GM19043 (cell line): Measurements from ENCODE around the gene RBPJL.

Experiments used
- ATAC-seq: cut with Tn5 transposase; IDR thresholded peaks from one replicate; pipeline ENCODE4 v1.9.1; 2021; ENCODE audit warnings: low read depth; ENCODE audit not compliant: unreplicated experiment

Gene RBPJL

GRCh38 chr20:45293041-45294002 is 13.3 kb upstream of the RBPJL start:
- ATAC-seq = no peak

GRCh38 chr20:45294003-45294368 is 12.7 kb upstream of the RBPJL start:
- no peak for ATAC-seq

DNA sequence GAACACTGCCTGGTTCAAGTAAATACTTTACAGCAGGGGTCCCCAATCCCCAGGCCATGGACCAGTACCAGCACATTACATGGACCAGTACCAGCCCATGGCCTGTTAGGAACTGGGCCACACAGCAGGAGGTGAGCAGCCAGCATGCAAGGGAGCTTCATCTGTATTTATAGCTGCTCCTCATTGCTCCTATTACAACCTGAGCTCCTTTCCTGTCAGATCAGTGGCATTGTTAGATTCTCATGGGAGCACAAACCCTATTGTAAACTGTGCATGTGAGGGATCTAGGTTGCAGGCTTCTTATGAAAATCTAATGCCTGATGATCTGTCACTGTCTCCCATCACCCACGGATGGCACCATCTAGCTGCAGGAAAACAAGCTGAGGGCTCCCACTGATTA is 12.0 kb upstream of the RBPJL start:
- ATAC-seq = no peak

- no peak for ATAC-seq
These were observed 8.7 kb upstream of the RBPJL start for GRCh38 chr20:45297786-45298497.

DNA sequence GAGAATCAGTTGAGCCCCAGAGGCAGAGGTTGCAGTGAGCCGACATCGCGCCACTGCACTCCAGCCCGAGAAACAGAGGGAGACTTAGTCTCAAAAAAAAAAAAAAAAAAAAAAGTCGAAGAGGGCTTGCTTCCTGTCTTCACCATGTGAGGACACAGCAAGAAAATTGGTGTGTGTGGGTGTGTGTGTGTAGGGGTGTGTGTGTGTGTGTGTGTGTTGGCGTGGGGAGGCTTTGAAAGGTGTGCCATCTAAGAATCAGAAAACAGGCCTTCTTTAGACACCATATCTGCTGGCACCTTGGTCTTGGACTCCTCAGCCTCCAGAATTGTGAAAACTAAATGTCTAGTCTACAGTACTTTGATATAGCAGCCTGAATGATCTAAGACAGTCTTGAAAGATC is 6.9 kb upstream of the RBPJL start:
- ATAC-seq = no peak

DNA sequence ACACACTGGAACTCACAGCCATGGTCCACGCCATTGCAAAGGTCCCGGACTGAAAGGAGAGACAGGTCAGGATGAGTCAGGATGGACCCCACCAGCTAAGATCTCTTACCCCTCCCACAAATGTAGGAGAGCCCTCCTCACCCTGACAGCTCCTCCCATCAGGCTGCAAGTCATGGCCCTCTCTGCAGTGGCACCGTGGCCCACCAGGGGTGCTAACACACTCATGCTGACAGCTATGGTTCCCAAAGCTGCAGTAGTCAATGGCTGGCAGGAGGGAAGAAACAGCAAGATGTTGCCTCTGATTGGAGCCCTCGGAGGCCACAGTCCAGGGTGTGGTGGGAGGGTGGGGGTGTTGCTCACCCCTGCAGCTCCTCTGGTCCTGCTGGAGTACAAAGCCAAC is 5.7 kb upstream of the RBPJL start:
- ATAC-seq = no peak

DNA sequence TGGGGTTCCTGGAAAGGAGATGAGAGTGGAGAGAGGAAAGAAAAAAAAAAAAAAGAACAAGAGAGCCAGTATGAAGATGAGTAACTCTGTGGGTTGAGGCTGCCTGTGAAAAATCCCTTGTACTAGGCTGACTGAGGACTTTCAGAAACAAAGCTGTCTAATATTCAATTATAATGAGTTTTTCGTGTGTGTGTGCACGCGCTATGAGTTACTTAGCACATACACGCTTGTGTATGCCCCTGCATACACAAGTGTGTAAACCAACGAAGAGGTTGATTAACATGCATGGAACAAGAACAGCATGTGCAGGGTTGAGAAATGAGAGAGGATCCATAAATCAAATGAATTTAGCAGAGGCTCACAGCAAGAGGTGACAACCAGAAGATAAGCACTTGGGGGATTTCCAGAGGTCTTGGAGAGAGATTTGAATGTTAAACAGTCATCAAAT is 4.8 kb upstream of the RBPJL start:
- ATAC-seq = no peak

GRCh38 chr20:45303586-45304463 is 2.8 kb upstream of the RBPJL start:
- no peak for ATAC-seq

- no peak for ATAC-seq
These were observed 2.1 kb upstream of the RBPJL start for GRCh38 chr20:45304464-45304999.

GRCh38 chr20:45305262-45305661 is 1.4 kb upstream of the RBPJL start:
- no peak for ATAC-seq

DNA sequence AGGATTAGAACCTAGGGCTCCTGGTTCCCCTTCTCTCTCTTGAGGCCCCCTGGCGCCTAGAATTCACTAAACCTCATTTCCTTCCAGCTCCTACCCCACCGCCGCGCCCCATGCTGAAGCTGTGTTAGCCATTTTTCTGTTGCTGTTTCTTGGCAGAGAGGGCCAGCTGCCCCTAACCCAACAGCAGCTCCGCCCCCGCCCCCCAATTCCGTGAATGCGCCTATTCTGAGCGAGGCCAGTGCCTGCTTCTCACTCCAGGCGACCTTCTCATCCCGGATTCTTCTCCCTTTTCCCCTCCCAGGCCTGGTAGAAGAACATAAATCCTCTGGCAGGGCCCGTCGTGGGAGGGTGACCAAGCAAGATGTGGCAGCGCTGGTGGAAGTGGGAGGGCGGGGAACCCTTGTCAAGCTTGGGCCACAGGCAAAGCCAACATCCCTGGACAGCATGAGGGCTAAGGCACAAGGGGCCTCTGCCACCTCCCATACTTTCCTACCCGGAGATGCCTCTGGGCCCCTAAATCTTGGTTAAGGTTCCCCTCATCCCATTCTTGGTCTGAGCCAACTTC is 518 bp downstream of the RBPJL start:
- no peak for ATAC-seq

DNA sequence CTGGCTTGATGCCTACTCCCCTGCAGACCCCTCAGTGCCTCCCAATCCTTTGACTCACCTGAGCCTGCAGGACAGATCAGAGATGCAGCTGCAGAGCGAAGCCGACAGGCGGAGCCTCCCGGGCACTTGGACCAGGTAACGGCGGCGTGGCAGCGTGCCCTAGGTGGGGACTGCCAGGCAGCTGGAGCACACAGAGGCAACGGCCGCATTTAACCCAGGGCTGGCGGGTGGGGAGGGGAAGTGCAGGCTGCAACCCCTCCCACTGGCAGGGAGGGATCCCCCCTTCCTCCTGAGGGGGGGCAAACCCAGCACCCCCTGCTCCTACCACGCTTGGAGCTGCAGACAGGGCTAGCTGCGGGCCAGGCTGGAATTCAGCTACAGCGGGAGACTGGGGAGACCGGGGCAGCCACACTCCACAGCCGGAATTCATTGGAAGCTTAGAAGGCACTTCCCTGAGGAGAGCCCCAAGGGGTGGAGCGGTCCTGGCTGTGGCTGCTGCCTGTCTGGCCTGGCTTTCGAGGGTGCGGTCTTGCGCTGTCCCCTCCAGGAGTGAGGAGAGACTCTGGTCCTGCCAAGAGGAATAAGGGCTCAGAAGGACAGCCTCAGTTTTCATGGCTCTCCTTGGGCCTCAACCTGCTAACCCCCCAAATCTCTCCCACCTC is 1.6 kb downstream of the RBPJL start, which contains the start of gene MATN4:
Gene MATN4, minus strand, starts transcription at position 183 of the 662 bp plus-strand sequence. CDS start 2,717 bp downstream, outside the sequence.
- no peak for ATAC-seq

GRCh38 chr20:45309075-45309474 is 2.4 kb downstream of the RBPJL start:
- no peak for ATAC-seq

- ATAC-seq = no peak
These were observed 5.1 kb downstream of the RBPJL start for GRCh38 chr20:45311589-45312211.

- ATAC-seq = no peak
These were observed 5.6 kb downstream of the RBPJL start for GRCh38 chr20:45312241-45312640.

DNA sequence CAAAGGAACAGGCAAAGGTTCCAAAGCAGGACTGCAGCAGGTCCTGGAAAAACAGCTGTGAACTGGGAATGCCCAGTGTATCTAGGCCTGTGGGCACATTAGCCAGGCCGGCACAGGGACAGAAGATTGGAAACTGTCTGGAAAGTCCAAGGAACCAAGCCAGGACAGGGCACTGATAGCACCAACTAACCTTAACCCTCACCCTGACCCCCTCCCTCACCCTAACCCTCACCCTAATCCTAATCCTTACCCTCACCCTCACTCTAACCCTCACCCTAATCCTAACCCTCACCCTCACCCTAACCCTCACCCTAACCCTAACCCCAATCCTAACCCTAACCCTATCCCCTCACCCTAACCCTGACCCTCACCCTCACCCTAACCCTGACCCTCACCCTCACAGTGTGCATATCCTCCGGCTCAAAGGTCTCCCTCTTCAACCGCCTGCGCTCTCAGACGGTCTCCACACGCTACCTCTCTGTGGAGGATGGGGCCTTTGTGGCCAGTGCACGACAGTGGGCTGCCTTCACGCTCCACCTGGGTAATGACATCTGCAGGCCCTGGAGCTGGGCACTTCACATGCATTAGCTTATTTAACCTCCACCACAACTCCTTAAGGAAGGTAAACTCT is 6.5 kb downstream of the RBPJL start:
- no peak for ATAC-seq

DNA sequence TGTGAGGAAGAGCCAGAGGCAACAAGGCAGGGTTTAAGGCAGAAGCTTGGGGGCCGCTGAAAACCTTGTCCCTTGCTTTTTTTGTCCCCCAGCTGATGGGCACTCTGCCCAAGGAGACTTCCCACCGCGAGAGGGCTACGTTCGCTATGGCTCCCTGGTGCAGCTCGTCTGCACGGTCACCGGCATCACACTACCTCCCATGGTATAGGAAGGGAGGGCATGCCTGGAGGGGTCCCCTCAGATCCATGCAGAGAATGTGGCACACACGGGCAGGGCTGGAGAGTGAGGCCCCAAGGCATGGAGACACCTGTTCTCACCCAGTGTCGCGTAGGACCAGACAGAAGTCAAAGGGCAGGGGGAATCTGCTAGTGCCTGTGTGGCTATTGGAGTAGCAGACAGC is 7.3 kb downstream of the RBPJL start:
- ATAC-seq = no peak

DNA sequence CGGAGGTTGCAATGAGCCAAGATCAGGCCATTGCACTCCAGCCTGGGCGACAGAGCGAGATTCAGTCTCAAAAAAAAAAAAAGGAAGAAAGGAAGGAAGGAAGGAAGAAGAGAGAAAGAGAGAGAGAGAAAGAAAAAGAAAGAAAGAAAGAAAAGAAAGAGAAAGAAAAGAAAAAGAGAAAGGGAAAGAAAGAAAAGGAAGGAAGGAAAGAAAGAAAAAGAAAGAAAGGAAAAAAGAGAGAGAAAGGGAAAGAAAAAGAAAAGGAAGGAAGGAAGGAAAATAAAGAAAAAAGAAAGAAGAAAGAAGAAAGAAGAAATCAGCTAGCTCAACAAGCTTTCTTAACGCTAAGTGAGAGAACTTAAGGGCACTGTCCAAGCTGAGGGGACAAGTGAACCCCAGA is 9.0 kb downstream of the RBPJL start:
- ATAC-seq = no peak
